ENCODE data around the gene PLA2G2D. TPM values are rescaled to one million over a fixed set of nuclear protein-coding genes. Genes with fewer than 3 reads are reported as not detected.

Gene PLA2G2D
- polyA plus RNA-seq, 3 donors, result 0.08 TPM; not detected in 1

DNA sequence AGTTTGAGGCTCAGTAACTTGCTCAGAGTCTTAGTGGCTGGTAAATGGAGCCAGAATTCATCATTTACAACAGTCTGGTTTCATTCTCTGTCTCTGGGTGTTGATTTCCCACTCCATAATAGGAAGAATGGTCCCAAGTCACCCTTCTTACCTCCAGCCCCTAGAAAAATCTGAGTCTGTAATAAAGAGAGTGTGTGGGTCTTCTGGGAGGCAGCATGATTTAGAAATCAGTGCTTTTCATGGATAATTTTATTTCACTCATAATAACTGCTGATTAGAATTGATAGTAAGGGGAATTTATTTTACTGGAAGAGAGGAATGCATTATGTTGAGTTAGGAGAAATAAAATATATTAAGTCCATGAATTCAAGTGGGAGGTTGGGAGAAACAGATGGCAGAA is 2.1 kb downstream of the PLA2G2D start:
- H3K9me3 ChIP-seq (replicated peaks in 1 of 2; ENCODE audit: control insufficient read depth in 1 of 2, insufficient read depth in 1 of 2, low read length in 2 of 2), result no peaks in the 10 kb centered on the region
- H3K27me3 ChIP-seq (ENCODE audit: control insufficient read depth in 2 of 2, insufficient read depth in 2 of 2, low read length in 2 of 2), result peaks cover 0 to 2% of the 10 kb centered on the region in 2 donors
- H3K36me3 ChIP-seq (replicated peaks in 1 of 2; ENCODE audit: control insufficient read depth in 1 of 2, insufficient read depth in 2 of 2, low read length in 2 of 2), result no peaks in the 10 kb centered on the region
- peaks cover 8% of the 10 kb centered on the region in 2 donors for H3K4me1 ChIP-seq (ENCODE audit: control insufficient read depth in 1 of 2, insufficient read depth in 2 of 2, low read length in 2 of 2)
- intact Hi-C loops (cut with micrococcal nuclease), result no loop called here
- H3K9ac ChIP-seq (ENCODE audit: insufficient read depth, low read length, poor library complexity, severe bottlenecking), result no peak overlapping the region
- Mint-ChIP-seq H3K9me3 (peaks cover 0 to 2% (median 0%) of the 10 kb centered on the region in 7 donors), H3K4me3 (no peak overlapping the region), H3K27ac (no peak overlapping the region), H3K4me1 (peaks cover 11% of the 10 kb centered on the region), H3K27me3 (ENCODE audit: low read depth in 3 of 3) (peaks cover 8 to 10% (median 8%) of the 10 kb centered on the region in 3 donors), H3K36me3 (no peaks in the 10 kb centered on the region)
- no peak for TF ChIP-seq CTCF (IDR thresholded peaks at IDR 0.05)
- DNase-seq, result no peak
- no peak overlapping the region for H3K27ac ChIP-seq (ENCODE audit: low read depth in 1 of 2, low read length in 2 of 2)
- H4K20me1 ChIP-seq (ENCODE audit: insufficient read depth, low read length), result no peaks in the 10 kb centered on the region
- H3K79me2 ChIP-seq (ENCODE audit: insufficient read depth, low read length), result no peaks in the 10 kb centered on the region
- no peak overlapping the region for H2AFZ ChIP-seq (ENCODE audit: insufficient read depth, low read depth, low read length, poor library complexity, severe bottlenecking)
- no peak overlapping the region for H3K4me3 ChIP-seq (replicated peaks in 1 of 3; ENCODE audit: low read depth in 2 of 3, low read length in 3 of 3)
- H3K4me2 ChIP-seq (replicated peaks; ENCODE audit: extremely low read depth, low read length, poor library complexity, severe bottlenecking), result no peak overlapping the region

DNA sequence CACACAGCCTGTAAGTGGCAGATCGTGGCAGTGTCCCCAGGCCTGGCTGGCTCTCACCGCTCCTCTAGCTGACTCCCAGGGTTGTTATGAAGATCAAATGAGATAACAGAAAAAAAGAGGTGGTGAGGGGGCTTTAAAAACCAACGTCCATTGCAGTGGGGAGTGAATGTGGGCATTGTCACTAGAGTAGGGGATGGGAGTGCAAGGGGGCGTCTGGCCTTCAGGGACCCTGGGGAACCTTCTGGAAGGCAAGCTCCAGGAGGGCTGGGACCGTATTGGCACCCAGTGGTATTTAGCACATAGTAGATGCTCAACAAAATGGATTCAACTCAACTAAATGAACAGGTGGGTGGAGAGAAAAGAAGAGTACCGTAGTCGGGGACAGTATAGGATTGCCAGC is 3.4 kb downstream of the PLA2G2D start:
- no peaks in the 10 kb centered on the region for H3K27me3 ChIP-seq (ENCODE audit: control insufficient read depth in 2 of 2, insufficient read depth in 2 of 2, low read length in 2 of 2)
- peaks cover 8% of the 10 kb centered on the region in 2 donors for H3K4me1 ChIP-seq (ENCODE audit: control insufficient read depth in 1 of 2, insufficient read depth in 2 of 2, low read length in 2 of 2)
- no peak for DNase-seq
- Mint-ChIP-seq H3K27ac (no peak overlapping the region), H3K4me1 (peaks cover 11% of the 10 kb centered on the region), H3K9me3 (peaks cover 0 to 2% (median 0%) of the 10 kb centered on the region in 7 donors), H3K27me3 (ENCODE audit: low read depth in 3 of 3) (peaks cover 5 to 8% (median 8%) of the 10 kb centered on the region in 3 donors), H3K4me3 (no peak overlapping the region), H3K36me3 (no peaks in the 10 kb centered on the region)
- H3K27ac ChIP-seq (ENCODE audit: low read depth in 1 of 2, low read length in 2 of 2), result no peak overlapping the region
- no peak overlapping the region for H3K4me3 ChIP-seq (replicated peaks in 1 of 3; ENCODE audit: low read depth in 2 of 3, low read length in 3 of 3)
- H2AFZ ChIP-seq (ENCODE audit: insufficient read depth, low read depth, low read length, poor library complexity, severe bottlenecking), result no peak overlapping the region
- no peaks in the 10 kb centered on the region for H3K36me3 ChIP-seq (replicated peaks in 1 of 2; ENCODE audit: control insufficient read depth in 1 of 2, insufficient read depth in 2 of 2, low read length in 2 of 2)
- TF ChIP-seq CTCF (IDR thresholded peaks at IDR 0.05), result no peak
- H3K79me2 ChIP-seq (ENCODE audit: insufficient read depth, low read length), result no peaks in the 10 kb centered on the region
- H3K9me3 ChIP-seq (replicated peaks in 1 of 2; ENCODE audit: control insufficient read depth in 1 of 2, insufficient read depth in 1 of 2, low read length in 2 of 2), result no peaks in the 10 kb centered on the region
- no peak overlapping the region for H3K9ac ChIP-seq (ENCODE audit: insufficient read depth, low read length, poor library complexity, severe bottlenecking)
- 92% methylated on average over 5 of the region's 7 CpGs for WGBS (ENCODE audit: insufficient coverage)
- no peaks in the 10 kb centered on the region for H4K20me1 ChIP-seq (ENCODE audit: insufficient read depth, low read length)
- intact Hi-C loops (cut with micrococcal nuclease), result no loop called here
- no peak overlapping the region for H3K4me2 ChIP-seq (replicated peaks; ENCODE audit: extremely low read depth, low read length, poor library complexity, severe bottlenecking)

All from CD14-positive monocyte (primary cell).